Mesenchymal stem cell (in vitro differentiated cells and primary cell): ENCODE measurements around the gene MYH13.
"Not testable (repeated sequence)": the region's sequence is repeated elsewhere in the genome, so short reads cannot be mapped to it uniquely, and the experiment has no call there.

Source experiments
- DNase-seq: peaks from one replicate; pipeline ENCODE4 v3.0.0-alpha.2; 2013
- H2AFZ ChIP-seq: one replicate; pipeline ENCODE4 v1.6.1; 2013; ENCODE audit warnings: low read depth, mild to moderate bottlenecking, control low read depth, inconsistent platforms, low read length, moderate library complexity
- H2AK5ac ChIP-seq: 2 replicates; pipeline ENCODE4 v1.6.1; 2013; ENCODE audit warnings: low read length, moderate library complexity, mild to moderate bottlenecking, inconsistent platforms; ENCODE audit not compliant: severe bottlenecking
- H2BK120ac ChIP-seq: one replicate; pipeline ENCODE4 v1.6.1; 2013; ENCODE audit warnings: low read depth, mild to moderate bottlenecking, inconsistent platforms, low read length, moderate library complexity
- H2BK12ac ChIP-seq, 2 experiments: one replicate each; pipeline ENCODE4 v1.6.1; 2013; ENCODE audit warnings: inconsistent platforms in 2 of 2, low read length in 2 of 2, mild to moderate bottlenecking in 2 of 2, moderate library complexity in 2 of 2, control low read depth in 1 of 2
- H2BK15ac ChIP-seq: one replicate; pipeline ENCODE4 v1.6.1; 2013; ENCODE audit warnings: mild to moderate bottlenecking, low read depth, inconsistent platforms; ENCODE audit not compliant: poor library complexity, severe bottlenecking
- H2BK5ac ChIP-seq: 2 replicates; pipeline ENCODE4 v1.6.1; 2013; ENCODE audit warnings: low read depth, mild to moderate bottlenecking, low read length, control low read depth, inconsistent platforms; ENCODE audit not compliant: poor library complexity, severe bottlenecking
- H3K14ac ChIP-seq, 2 experiments: one replicate each; pipeline ENCODE4 v1.6.1; 2013; ENCODE audit warnings: inconsistent platforms in 2 of 2, low read length in 2 of 2, control low read depth in 1 of 2, mild to moderate bottlenecking in 1 of 2, moderate library complexity in 1 of 2
- H3K18ac ChIP-seq, 2 experiments: one replicate each; pipeline ENCODE4 v1.6.1; 2013; ENCODE audit warnings: inconsistent platforms in 2 of 2, low read length in 2 of 2, control low read depth in 1 of 2, low read depth in 1 of 2, mild to moderate bottlenecking in 1 of 2
- H3K23ac ChIP-seq, 2 experiments: one replicate each; pipeline ENCODE4 v1.6.1; 2013; ENCODE audit warnings: inconsistent platforms in 2 of 2, low read length in 2 of 2, mild to moderate bottlenecking in 2 of 2, moderate library complexity in 2 of 2, control low read depth in 1 of 2
- H3K27ac ChIP-seq: 2 replicates; pipeline ENCODE4 v1.5.1; 2013; ENCODE audit warnings: mild to moderate bottlenecking, moderate library complexity, low read length, control low read depth, inconsistent platforms; ENCODE audit not compliant: poor library complexity, severe bottlenecking
- H3K27me3 ChIP-seq, 2 experiments: 2 replicates each; pipeline versions ENCODE4 v1.6.1 to v1.7.0; 2013; ENCODE audit warnings: low read length in 2 of 2, mild to moderate bottlenecking in 2 of 2, moderate library complexity in 2 of 2, control low read depth in 1 of 2, inconsistent platforms in 1 of 2; ENCODE audit not compliant: control insufficient read depth in 1 of 2, insufficient read depth in 1 of 2
- H3K36me3 ChIP-seq, 2 experiments: 2 replicates each; pipeline versions ENCODE4 v1.6.1 to v1.7.0; 2013; ENCODE audit warnings: low read length in 2 of 2, control low read depth in 1 of 2, inconsistent platforms in 1 of 2, low read depth in 1 of 2, mild to moderate bottlenecking in 1 of 2; ENCODE audit not compliant: insufficient read depth in 2 of 2, control insufficient read depth in 1 of 2
- H3K4ac ChIP-seq, 2 experiments: one replicate each; pipeline ENCODE4 v1.6.1; 2013; ENCODE audit warnings: inconsistent platforms in 2 of 2, low read length in 2 of 2, mild to moderate bottlenecking in 2 of 2, moderate library complexity in 2 of 2, control low read depth in 1 of 2, low read depth in 1 of 2
- H3K4me1 ChIP-seq: 2 replicates; pipeline ENCODE4 v1.6.1; 2013; ENCODE audit warnings: low read depth, low read length, control low read depth; ENCODE audit not compliant: control insufficient read depth, insufficient read depth
- H3K4me2 ChIP-seq: 2 replicates; pipeline ENCODE4 v1.6.1; 2013; ENCODE audit warnings: low read length, mild to moderate bottlenecking, inconsistent platforms; ENCODE audit not compliant: poor library complexity, severe bottlenecking
- H3K4me3 ChIP-seq, 2 experiments: 2 replicates each; pipeline versions ENCODE4 v1.5.1 to v1.7.0; 2013; ENCODE audit warnings: low read length in 2 of 2, mild to moderate bottlenecking in 2 of 2, control low read depth in 1 of 2, low read depth in 1 of 2; ENCODE audit not compliant: insufficient read depth in 1 of 2
- H3K79me1 ChIP-seq: replicated peaks from 2 replicates; pipeline ENCODE4 v1.6.1; 2013; ENCODE audit warnings: mild to moderate bottlenecking, control low read depth, low read length, inconsistent platforms; ENCODE audit not compliant: poor library complexity, severe bottlenecking
- H3K9ac ChIP-seq: 2 replicates; pipeline ENCODE4 v1.7.0; 2013; ENCODE audit warnings: mild to moderate bottlenecking, low read length, moderate library complexity
- H3K9me3 ChIP-seq: 2 replicates; pipeline ENCODE4 v1.7.0; 2013; ENCODE audit warnings: mild to moderate bottlenecking, low read length; ENCODE audit not compliant: control insufficient read depth
- H4K8ac ChIP-seq: one replicate; pipeline ENCODE4 v1.6.1; 2013; ENCODE audit warnings: inconsistent platforms, mild to moderate bottlenecking, low read length, moderate library complexity
- H4K91ac ChIP-seq: one replicate; pipeline ENCODE4 v1.6.1; 2013; ENCODE audit warnings: mild to moderate bottlenecking, low read length, inconsistent platforms
- WGBS: methylation state at CpG from one replicate; pipeline ENCODE4 v1.1.7; 2013; ENCODE audit warnings: mixed read lengths; 5-methylcytosine and 5-hydroxymethylcytosine counted together

The MYH13 gene

DNA sequence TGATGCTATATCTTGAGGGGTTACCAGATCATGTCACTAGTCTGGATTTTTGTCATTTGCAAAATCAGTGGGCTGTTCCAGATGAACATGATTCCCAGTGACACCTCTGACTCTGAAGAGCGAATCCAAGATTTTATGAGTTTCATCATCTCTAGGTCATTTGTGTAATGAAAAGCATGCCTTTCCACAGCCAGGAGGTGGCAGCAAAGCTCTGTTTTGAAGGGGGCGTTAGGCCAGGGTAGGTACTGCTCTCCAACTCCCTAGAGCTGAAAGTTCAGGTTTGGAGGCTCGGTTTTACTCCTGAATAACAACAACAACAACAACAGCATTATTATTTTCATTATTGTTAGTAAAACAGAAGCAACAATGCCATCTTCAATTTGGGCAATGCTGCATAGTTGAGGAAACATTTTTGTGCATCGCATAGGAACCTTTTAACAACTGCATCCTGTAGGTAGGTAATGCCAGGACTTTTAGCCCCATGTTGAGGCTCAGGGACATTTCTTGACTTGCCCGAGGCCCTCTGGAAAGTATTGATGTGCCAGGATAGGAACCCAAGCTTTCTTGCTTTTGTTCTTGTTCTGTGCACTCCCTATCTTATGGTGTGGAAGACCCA, 77.0 kb downstream of the MYH13 start:
- Histone ChIP-seq H3K23ac (no peak overlapping the region), H3K18ac (no peak overlapping the region), H3K9ac (no peak overlapping the region), H2BK120ac (no peak overlapping the region), H4K8ac (no peak overlapping the region), H3K4me1 (no peaks in the 10 kb centered on the region), H3K4me3 (no peak overlapping the region), H3K27ac (no peak overlapping the region), H3K14ac (no peak overlapping the region), H2BK12ac (no peak overlapping the region), H2AFZ (no peak overlapping the region), H3K9me3 (no peaks in the 10 kb centered on the region), H4K91ac (no peak overlapping the region), H3K79me1 (no peaks in the 10 kb centered on the region), H2BK15ac (no peak overlapping the region), H3K27me3 (peaks cover 0 to 15% of the 10 kb centered on the region in 2 experiments), H2BK5ac (no peak overlapping the region), H3K4ac (no peak overlapping the region), H3K36me3 (no peaks in the 10 kb centered on the region), H2AK5ac (no peak overlapping the region), H3K4me2 (no peak overlapping the region)
- DNase-seq, result peak; percentile 75
- 65% methylated on average over 4 of the region's 5 CpGs for WGBS

DNA sequence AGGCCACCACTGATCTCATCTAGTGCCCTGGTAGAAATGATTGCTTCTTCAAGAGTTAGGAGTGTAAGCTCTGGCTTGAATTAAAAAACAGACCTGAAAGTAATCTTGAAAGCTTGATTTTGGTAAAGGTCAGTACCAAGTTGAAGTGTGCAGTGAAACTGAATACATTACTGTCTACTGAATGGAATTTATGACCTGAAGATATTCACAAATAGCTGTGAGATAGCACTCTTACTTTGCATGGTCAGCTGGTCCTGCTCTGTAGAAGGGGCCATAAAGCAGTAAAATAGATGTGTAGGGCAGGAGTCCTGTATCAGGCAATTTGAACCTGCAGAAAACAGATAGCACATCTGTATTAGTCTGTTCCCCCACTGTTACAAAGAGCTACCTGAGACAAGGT, 78.6 kb downstream of the MYH13 start:
- Histone ChIP-seq H2BK120ac (no peak overlapping the region), H4K91ac (no peak overlapping the region), H3K4me1 (no peaks in the 10 kb centered on the region), H2AK5ac (no peak overlapping the region), H2BK5ac (no peak overlapping the region), H3K14ac (no peak overlapping the region), H2BK12ac (no peak overlapping the region), H3K36me3 (no peaks in the 10 kb centered on the region), H3K23ac (no peak overlapping the region), H3K4me2 (no peak overlapping the region), H3K79me1 (no peaks in the 10 kb centered on the region), H3K27me3 (peaks cover 0 to 25% of the 10 kb centered on the region in 2 experiments), H3K9ac (no peak overlapping the region), H3K4ac (no peak overlapping the region), H3K18ac (no peak overlapping the region), H2AFZ (no peak overlapping the region), H3K27ac (no peak overlapping the region), H2BK15ac (no peak overlapping the region), H3K9me3 (no peaks in the 10 kb centered on the region), H4K8ac (no peak overlapping the region), H3K4me3 (no peak overlapping the region)
- DNase-seq, result no peak

- DNase-seq, result peak; percentile 38
- no peak overlapping the region for H4K8ac ChIP-seq
- H3K4me1 ChIP-seq, result no peaks in the 10 kb centered on the region
- 57% methylated on average over 12 of the region's 12 CpGs for WGBS
- H3K4me2 ChIP-seq, result no peak overlapping the region
- no peak overlapping the region for H2AK5ac ChIP-seq
- no peak overlapping the region for H4K91ac ChIP-seq
- no peak overlapping the region for H2AFZ ChIP-seq
- H3K27ac ChIP-seq, result no peak overlapping the region
- H3K9ac ChIP-seq, result peak overlapping the region; percentile 62
- no peak overlapping the region for H3K18ac ChIP-seq
- no peak overlapping the region for H3K23ac ChIP-seq
- H2BK15ac ChIP-seq, result no peak overlapping the region
- no peak overlapping the region for H3K4ac ChIP-seq
- H2BK5ac ChIP-seq, result no peak overlapping the region
- no peak overlapping the region for H2BK120ac ChIP-seq
- peaks cover 0 to 25% of the 10 kb centered on the region in 2 experiments for H3K27me3 ChIP-seq
- H3K79me1 ChIP-seq, result no peaks in the 10 kb centered on the region
- H2BK12ac ChIP-seq, result no peak overlapping the region
- no peaks in the 10 kb centered on the region for H3K9me3 ChIP-seq
- H3K4me3 ChIP-seq, result peak overlapping the region in 1 of 2 experiments; percentile 20
- no peak overlapping the region for H3K14ac ChIP-seq
- H3K36me3 ChIP-seq, result no peaks in the 10 kb centered on the region
Measured at GRCh38 chr17:10292057-10292937, 80.5 kb downstream of the MYH13 start.

DNA sequence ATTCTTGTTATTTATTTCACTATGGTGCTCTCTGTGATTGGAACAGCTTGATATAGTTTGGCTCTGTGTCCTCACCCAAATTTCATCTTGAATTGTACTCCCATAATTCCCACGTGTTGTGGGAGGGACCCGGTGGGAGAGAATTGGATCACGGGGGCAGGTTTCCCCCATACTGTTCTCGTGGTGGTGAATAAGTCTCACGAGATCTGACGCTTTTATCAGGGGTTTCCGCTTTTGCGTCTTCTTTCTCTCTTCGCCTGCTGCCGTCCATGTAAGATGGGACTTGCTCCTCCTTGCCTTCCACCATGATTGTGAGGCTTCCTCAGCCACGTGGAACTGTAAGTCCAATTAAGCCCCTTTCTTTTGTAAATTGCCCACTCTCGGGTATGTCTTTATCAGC, 81.2 kb downstream of the MYH13 start:
- H3K27me3 ChIP-seq, result peaks cover 0 to 25% of the 10 kb centered on the region in 2 experiments
- not testable (repeated sequence) for H3K9me3 ChIP-seq, H3K4me1 ChIP-seq, H2AK5ac ChIP-seq, H2AFZ ChIP-seq, H4K91ac ChIP-seq, H3K4ac ChIP-seq, H3K4me2 ChIP-seq, H3K18ac ChIP-seq, H2BK120ac ChIP-seq, H3K79me1 ChIP-seq, H4K8ac ChIP-seq, H2BK5ac ChIP-seq, DNase-seq, H3K4me3 ChIP-seq, H3K36me3 ChIP-seq, H3K27ac ChIP-seq, H2BK12ac ChIP-seq, H2BK15ac ChIP-seq, H3K23ac ChIP-seq, H3K14ac ChIP-seq
- 82% methylated on average over 12 of the region's 12 CpGs for WGBS
- H3K9ac ChIP-seq, result peak overlapping the region; percentile 62
